ENCODE results near the gene SFXN2. TPM values are rescaled to one million over a fixed set of nuclear protein-coding genes. Genes with fewer than 3 reads are reported as not detected.
"Not testable (repeated sequence)": the region's sequence is repeated elsewhere in the genome, so short reads cannot be mapped to it uniquely, and the experiment has no call there.

The SFXN2 gene
- total RNA-seq, 1 donor from 2014 or later = 12.0 TPM

DNA sequence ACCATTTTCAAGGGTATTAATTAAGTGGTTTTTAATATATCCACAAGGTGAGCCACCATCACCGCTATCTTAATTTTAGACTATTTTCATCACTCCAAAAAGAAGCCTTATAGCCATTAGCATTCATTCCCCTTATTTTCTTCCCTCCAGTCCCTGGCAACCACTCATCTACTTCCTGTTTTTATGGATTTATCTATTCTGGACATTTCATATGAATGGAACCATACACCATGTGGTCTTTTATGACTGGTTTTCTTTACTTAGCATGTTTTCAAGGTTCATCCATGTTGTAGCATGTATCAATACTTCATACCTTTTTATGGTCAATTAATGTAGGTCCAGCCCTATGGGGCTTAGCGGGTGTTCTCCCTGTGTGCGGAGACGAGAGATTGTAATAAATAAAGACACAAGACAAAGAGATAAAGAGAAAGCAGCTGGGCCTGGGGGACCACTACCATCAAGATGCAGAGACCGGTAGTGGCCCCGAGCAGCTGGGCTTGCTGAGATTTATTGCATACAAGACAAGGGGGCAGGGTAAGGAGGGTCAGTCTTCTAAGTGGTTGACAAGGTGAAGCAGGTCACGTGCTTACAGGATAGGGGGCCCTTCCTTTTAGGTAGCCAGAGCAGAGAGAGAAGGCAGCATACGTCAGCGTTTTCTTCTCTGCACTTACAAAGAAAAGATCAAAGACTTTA, 44.0 kb downstream of the SFXN2 start:
- no peaks in the 10 kb centered on the region for H3K9me3 ChIP-seq
- H3K36me3 ChIP-seq = no peaks in the 10 kb centered on the region
- peaks cover 36% of the 10 kb centered on the region for H3K4me1 ChIP-seq
- TF ChIP-seq, protein P1, sequence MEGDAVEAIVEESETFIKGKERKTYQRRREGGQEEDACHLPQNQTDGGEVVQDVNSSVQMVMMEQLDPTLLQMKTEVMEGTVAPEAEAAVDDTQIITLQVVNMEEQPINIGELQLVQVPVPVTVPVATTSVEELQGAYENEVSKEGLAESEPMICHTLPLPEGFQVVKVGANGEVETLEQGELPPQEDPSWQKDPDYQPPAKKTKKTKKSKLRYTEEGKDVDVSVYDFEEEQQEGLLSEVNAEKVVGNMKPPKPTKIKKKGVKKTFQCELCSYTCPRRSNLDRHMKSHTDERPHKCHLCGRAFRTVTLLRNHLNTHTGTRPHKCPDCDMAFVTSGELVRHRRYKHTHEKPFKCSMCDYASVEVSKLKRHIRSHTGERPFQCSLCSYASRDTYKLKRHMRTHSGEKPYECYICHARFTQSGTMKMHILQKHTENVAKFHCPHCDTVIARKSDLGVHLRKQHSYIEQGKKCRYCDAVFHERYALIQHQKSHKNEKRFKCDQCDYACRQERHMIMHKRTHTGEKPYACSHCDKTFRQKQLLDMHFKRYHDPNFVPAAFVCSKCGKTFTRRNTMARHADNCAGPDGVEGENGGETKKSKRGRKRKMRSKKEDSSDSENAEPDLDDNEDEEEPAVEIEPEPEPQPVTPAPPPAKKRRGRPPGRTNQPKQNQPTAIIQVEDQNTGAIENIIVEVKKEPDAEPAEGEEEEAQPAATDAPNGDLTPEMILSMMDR (IDR thresholded peaks at IDR 0.05) = no peak
- peak overlapping the region; percentile 71 for H3K27ac ChIP-seq
- no peaks in the 10 kb centered on the region for H3K27me3 ChIP-seq
- ATAC-seq = no peak
- DNase-seq = no peak
- no peak overlapping the region for H3K4me3 ChIP-seq
- intact Hi-C loops (cut with DNase I) = no loop called here

DNA sequence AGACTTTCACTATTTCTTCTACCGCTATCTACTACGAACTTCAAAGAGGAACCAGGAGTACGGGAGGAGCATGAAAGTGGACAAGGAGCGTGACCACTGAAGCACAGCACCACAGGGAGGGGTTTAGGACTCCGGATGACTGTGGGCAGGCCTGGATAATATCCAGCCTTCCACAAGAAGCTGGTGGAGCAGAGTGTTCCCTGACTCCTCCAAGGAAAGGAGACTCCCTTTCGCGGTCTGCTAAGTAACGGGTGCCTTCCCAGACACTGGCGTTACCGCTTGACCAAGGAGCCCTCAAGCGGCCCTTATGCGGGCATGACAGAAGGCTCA, 44.5 kb downstream of the SFXN2 start:
- H3K9me3 ChIP-seq; DNase-seq; H3K36me3 ChIP-seq; H3K4me3 ChIP-seq; ATAC-seq; intact Hi-C loops (cut with DNase I); H3K27me3 ChIP-seq: not testable (repeated sequence)
- H3K27ac ChIP-seq = peak overlapping the region; percentile 71
- H3K4me1 ChIP-seq = peaks cover 35% of the 10 kb centered on the region

DNA sequence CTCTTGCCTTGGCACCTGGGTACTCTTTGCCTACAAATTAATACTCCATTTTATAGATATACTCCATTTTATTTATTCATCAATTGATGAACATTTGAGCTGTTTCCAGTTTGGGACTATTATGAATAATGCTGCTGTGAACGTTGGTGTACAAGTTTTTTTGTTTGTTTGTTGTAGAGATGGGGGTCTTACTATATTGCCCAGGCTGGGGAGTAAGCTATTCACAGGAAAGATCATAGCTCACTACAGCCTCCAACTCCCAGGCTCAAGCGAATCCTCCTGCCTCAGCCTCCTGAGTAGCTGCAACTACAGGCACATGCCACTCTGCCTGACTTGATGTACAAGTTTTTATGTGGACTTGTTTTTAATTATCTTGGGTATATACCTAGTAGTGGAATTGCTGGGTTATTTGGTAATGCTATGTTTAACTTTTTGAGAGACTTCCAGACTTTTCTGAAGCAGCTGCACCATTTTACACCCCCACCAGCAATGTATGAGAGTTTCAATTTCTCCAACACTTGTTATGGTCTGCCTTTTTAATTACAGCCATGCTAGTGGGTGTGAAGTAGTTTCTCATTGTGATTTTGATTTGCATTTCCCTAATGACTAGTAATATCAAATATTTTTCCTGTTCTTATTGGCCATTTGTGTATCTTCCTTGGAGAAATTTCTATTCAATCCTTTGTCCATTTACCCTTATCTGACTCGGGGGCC, 45.2 kb downstream of the SFXN2 start:
- DNase-seq (no peak), ATAC-seq (no peak)
- TF ChIP-seq, protein P1 (IDR thresholded peaks at IDR 0.05) = no peak
- Histone ChIP-seq H3K4me3 (no peak overlapping the region), H3K4me1 (peaks cover 38% of the 10 kb centered on the region), H3K36me3 (no peaks in the 10 kb centered on the region), H3K27me3 (no peaks in the 10 kb centered on the region), H3K27ac (peak overlapping the region; percentile 71), H3K9me3 (no peaks in the 10 kb centered on the region)
- intact Hi-C loops (cut with DNase I) = no loop called here

DNA sequence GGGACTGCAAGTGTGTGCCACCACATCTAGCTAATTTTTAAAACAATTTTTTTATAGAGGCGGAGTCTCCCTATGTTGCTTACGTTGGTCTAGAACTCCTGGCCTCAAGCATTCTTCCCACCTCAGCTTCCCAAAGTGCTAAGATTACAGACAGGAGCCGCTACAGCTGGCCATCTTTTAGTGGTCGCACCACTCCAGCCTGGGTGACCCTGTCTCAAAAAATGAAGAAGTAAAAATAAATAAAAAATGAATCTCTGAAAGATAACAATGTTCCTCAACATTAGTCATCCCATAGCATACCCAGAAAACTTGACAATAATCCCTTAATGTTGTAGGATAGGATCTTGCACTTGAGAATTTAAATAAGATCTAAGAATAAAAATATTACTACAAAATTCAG, 47.5 kb downstream of the SFXN2 start:
- H3K27ac ChIP-seq = no peak overlapping the region
- no peak for DNase-seq
- H3K4me3 ChIP-seq = no peak overlapping the region
- H3K4me1 ChIP-seq = peaks cover 51% of the 10 kb centered on the region
- intact Hi-C loops (cut with DNase I) = no loop called here
- H3K27me3 ChIP-seq = no peaks in the 10 kb centered on the region
- TF ChIP-seq, protein P1 (IDR thresholded peaks at IDR 0.05) = no peak
- no peak for ATAC-seq
- H3K9me3 ChIP-seq = no peaks in the 10 kb centered on the region
- H3K36me3 ChIP-seq = no peaks in the 10 kb centered on the region

DNA sequence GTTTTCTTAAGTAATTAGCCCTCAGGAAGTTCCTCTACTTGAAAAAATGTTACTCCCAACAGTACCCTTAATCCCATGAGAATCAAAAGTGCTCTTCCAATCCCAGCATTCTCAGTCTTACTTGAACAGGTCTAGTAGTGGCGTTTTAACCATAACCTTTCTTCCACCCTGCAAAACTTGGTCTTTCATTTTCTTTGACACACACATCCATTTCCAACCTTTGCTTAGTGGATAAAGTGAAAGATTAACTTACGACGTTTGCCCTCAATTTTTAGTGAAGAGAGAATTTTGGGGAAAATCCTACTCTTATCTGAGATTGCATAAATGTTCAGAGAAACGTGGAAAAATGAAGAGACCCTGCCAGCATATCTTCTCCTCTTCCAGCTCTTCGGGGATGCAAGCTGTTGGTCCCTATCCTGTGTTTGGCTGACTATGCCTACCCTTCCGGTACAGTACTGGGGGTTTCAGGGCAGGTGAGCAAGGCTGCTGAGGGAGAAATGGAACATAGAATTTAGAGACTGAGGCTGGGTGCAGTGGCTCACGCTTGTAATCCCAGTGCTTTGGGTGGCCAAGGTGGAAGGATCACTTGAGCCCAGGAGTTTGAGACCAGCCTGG, 48.1 kb downstream of the SFXN2 start:
- Histone ChIP-seq H3K27me3 (no peaks in the 10 kb centered on the region), H3K4me3 (no peak overlapping the region), H3K9me3 (no peaks in the 10 kb centered on the region), H3K27ac (peak overlapping the region; percentile 47), H3K4me1 (peaks cover 56% of the 10 kb centered on the region), H3K36me3 (no peaks in the 10 kb centered on the region)
- TF ChIP-seq, protein P1 (IDR thresholded peaks at IDR 0.05) = no peak
- DNase-seq (no peak), ATAC-seq (no peak)
- intact Hi-C loops (cut with DNase I) = no loop called here

DNA sequence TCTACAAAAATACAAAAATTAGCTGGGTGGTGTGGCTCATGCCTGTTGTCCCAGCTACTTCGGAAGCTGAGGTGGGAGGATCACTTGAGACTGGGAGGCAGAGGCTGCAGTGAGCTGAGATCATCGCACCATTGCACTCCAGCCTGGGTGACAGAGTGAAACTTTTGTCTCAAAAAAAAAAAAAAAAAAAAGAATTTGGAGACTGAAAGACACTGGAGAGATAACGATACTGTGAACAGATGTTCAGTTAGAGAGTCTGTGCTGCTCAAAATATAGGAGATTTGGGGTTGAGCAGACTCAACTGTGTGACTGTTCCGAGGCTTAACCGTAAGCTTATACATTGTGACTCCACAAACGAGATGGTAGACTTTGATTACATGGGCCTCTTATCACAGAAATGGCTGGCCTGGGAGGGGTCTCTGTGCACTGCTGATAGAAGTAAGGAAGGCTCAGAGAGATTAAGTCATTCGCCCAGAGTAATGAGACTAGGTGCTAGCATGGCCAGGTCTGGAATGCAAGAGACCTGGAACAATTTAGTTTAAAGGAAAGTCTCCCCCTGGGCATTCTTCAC, 48.7 kb downstream of the SFXN2 start:
- peak overlapping the region; percentile 47 for H3K27ac ChIP-seq
- no peak for DNase-seq
- intact Hi-C loops (cut with DNase I) = no loop called here
- no peak overlapping the region for H3K4me3 ChIP-seq
- peaks cover 58% of the 10 kb centered on the region for H3K4me1 ChIP-seq
- TF ChIP-seq, protein P1 (IDR thresholded peaks at IDR 0.05) = no peak
- no peaks in the 10 kb centered on the region for H3K27me3 ChIP-seq
- H3K9me3 ChIP-seq = no peaks in the 10 kb centered on the region
- ATAC-seq = no peak
- H3K36me3 ChIP-seq = no peaks in the 10 kb centered on the region

Measured in upper lobe of right lung (tissue), 1 donor.